SK-N-SH (cell line): Measurements from ENCODE around the gene PAWR. TPM values are rescaled to one million over a fixed set of nuclear protein-coding genes. Genes with fewer than 3 reads are reported as not detected.

ENCODE experiments used
- CTCF ChIA-PET: fragments of 300-600, 350-600 bp; formaldehyde crosslinking; extraction: SDS; loops from one replicate; lab custom pipeline; 2021; lab: Yijun Ruan, JAX
- POLR2A ChIA-PET: fragments of 350-600 bp; sonication (Branson Sonifier 250); formaldehyde crosslinking; extraction: SDS; loops from one replicate; lab custom pipeline; 2020; ENCODE audit warnings: antibody characterized with exemption, inconsistent platforms; lab: Yijun Ruan, JAX
- DNase-seq: peaks from one replicate; pipeline ENCODE4 v3.0.0; 2012
- H2AFZ ChIP-seq: fragments of 200-600 bp; sonication (generic); 2 replicates; pipeline ENCODE4 v1.8.1; 2016; ENCODE audit warnings: antibody characterized with exemption, mild to moderate bottlenecking, low read depth
- H3F3A ChIP-seq: fragments of 200-600 bp; sonication (generic); replicated peaks from 2 replicates; pipeline ENCODE3; 2016; ENCODE audit warnings: antibody characterized with exemption, mild to moderate bottlenecking; ENCODE audit not compliant: insufficient read depth
- H3K27ac ChIP-seq, 2 experiments: fragments of 200-500 bp in 1 of 2; fragments of 200-600 bp in 1 of 2; sonication (Bioruptor generic) in 1 of 2; sonication (generic), shearing (Covaris generic) in 1 of 2; 2 replicates each; pipeline versions ENCODE4 v1.5.1 to v1.6.1; 2014 to 2016; ENCODE audit warnings: low read depth in 2 of 2, inconsistent platforms in 1 of 2, low read length in 1 of 2, mild to moderate bottlenecking in 1 of 2, mixed read lengths in 1 of 2
- H3K27me3 ChIP-seq: fragments of 200-600 bp; sonication (generic), shearing (Covaris generic); 2 replicates; pipeline ENCODE4 v1.6.1; 2016; ENCODE audit warnings: mixed run types; ENCODE audit not compliant: insufficient read depth
- H3K36me3 ChIP-seq, 2 experiments: fragments of 200-500 bp in 1 of 2; fragments of 200-600 bp in 1 of 2; sonication (Bioruptor generic) in 1 of 2; sonication (generic) in 1 of 2; replicated peaks in 1 of 2; 2 replicates each; pipeline versions ENCODE3 to v1.5.1; 2014 to 2016; ENCODE audit warnings: low read length in 1 of 2, mild to moderate bottlenecking in 1 of 2; ENCODE audit not compliant: insufficient read depth in 2 of 2, control insufficient read depth in 1 of 2
- H3K4me1 ChIP-seq, 2 experiments: fragments of 200-500 bp in 1 of 2; fragments of 200-600 bp in 1 of 2; sonication (Bioruptor generic) in 1 of 2; sonication (generic), shearing (Covaris generic) in 1 of 2; 2 replicates each; pipeline versions ENCODE4 v1.5.1 to v1.6.1; 2014 to 2016; ENCODE audit warnings: low read depth in 1 of 2, low read length in 1 of 2, mixed run types in 1 of 2; ENCODE audit not compliant: insufficient read depth in 2 of 2, control insufficient read depth in 1 of 2
- H3K4me2 ChIP-seq: fragments of 200-600 bp; sonication (generic), shearing (Covaris generic); 2 replicates; pipeline ENCODE4 v1.6.1; 2017; ENCODE audit warnings: mixed run types
- H3K4me3 ChIP-seq, 2 experiments: fragments of 200-500 bp in 1 of 2; fragments of 200-600 bp in 1 of 2; sonication (Bioruptor generic) in 1 of 2; sonication (generic), shearing (Covaris generic) in 1 of 2; 2 replicates each; pipeline versions ENCODE4 v1.5.1 to v1.8.1; 2014 to 2016; ENCODE audit warnings: low read depth in 2 of 2, inconsistent platforms in 1 of 2, low read length in 1 of 2, mild to moderate bottlenecking in 1 of 2, mixed read lengths in 1 of 2, moderate library complexity in 1 of 2
- H3K79me2 ChIP-seq: fragments of 200-600 bp; sonication (generic); 2 replicates; pipeline ENCODE4 v1.8.1; 2017; ENCODE audit warnings: mild to moderate bottlenecking; ENCODE audit not compliant: insufficient read depth
- H3K9ac ChIP-seq: fragments of 200-600 bp; sonication (generic); 2 replicates; pipeline ENCODE4 v1.6.1; 2017; ENCODE audit warnings: mixed run types
- H3K9me2 ChIP-seq: fragments of 200-600 bp; sonication (generic); 2 replicates; pipeline ENCODE4 v1.6.1; 2017; ENCODE audit warnings: mixed run types
- H3K9me3 ChIP-seq: fragments of 200-600 bp; sonication (generic); 2 replicates; pipeline ENCODE4 v1.6.1; 2017; ENCODE audit warnings: mixed run types, mild to moderate bottlenecking, moderate library complexity
- H4K20me1 ChIP-seq: fragments of 200-600 bp; sonication (generic); 2 replicates; pipeline ENCODE4 v1.6.1; 2017; ENCODE audit warnings: mild to moderate bottlenecking, mixed run types; ENCODE audit not compliant: insufficient read depth
- EZH2phosphoT487 ChIP-seq: fragments of 200-600 bp; sonication (generic); IDR thresholded peaks from 2 replicates; pipeline ENCODE4 v1.6.1; 2017; ENCODE audit warnings: low read depth, mixed run types, mild to moderate bottlenecking, antibody characterized with exemption, moderate library complexity, borderline replicate concordance
- FOSL2 ChIP-seq: IDR thresholded peaks from 2 replicates; pipeline ENCODE4 v1.4.0; 2012; ENCODE audit warnings: low read depth, mild to moderate bottlenecking, moderate library complexity, borderline replicate concordance
- FOXM1 ChIP-seq: IDR thresholded peaks from 2 replicates; pipeline ENCODE4 v1.4.0; 2012; ENCODE audit warnings: low read depth, mild to moderate bottlenecking
- GABPA ChIP-seq: IDR thresholded peaks from 2 replicates; pipeline ENCODE4 v1.4.0; 2012; ENCODE audit warnings: low read depth, mild to moderate bottlenecking
- JUND ChIP-seq: IDR thresholded peaks from 2 replicates; pipeline ENCODE4 v1.4.0; 2012
- MXI1 ChIP-seq: IDR thresholded peaks from 2 replicates; pipeline ENCODE4 v1.6.1; 2012; ENCODE audit warnings: mild to moderate bottlenecking, low read depth, low read length, improper control_type of control experiment
- NFIC ChIP-seq: IDR thresholded peaks from 2 replicates; pipeline ENCODE4 v1.4.0; 2012; ENCODE audit warnings: borderline replicate concordance
- NRF1 ChIP-seq: IDR thresholded peaks from 2 replicates; pipeline ENCODE4 v1.6.1; 2012; ENCODE audit warnings: low read depth, mild to moderate bottlenecking, low read length
- POLR2AphosphoS5 ChIP-seq: IDR thresholded peaks from 2 replicates; pipeline ENCODE4 v1.6.1; 2012; ENCODE audit warnings: low read depth, low read length
- RCOR1 ChIP-seq: fragments of 150-350 bp; IDR thresholded peaks from 2 replicates; pipeline ENCODE4 v1.6.1; 2017; ENCODE audit warnings: antibody characterized with exemption, low read length
- RFX5 ChIP-seq: IDR thresholded peaks from 2 replicates; pipeline ENCODE4 v1.6.1; 2012; ENCODE audit warnings: mild to moderate bottlenecking, improper control_type of control experiment, low read length
- RXRA ChIP-seq: IDR thresholded peaks from 2 replicates; pipeline ENCODE4 v1.4.0; 2012; ENCODE audit warnings: low read depth, mild to moderate bottlenecking, borderline replicate concordance
- SIN3A ChIP-seq: IDR thresholded peaks from 2 replicates; pipeline ENCODE4 v1.6.1; 2012; ENCODE audit warnings: low read depth, mild to moderate bottlenecking, low read length, moderate library complexity, borderline replicate concordance
- SMC3 ChIP-seq: IDR thresholded peaks from 2 replicates; pipeline ENCODE4 v1.6.1; 2012; ENCODE audit warnings: low read depth, low read length, improper control_type of control experiment
- TCF12 ChIP-seq: IDR thresholded peaks from 2 replicates; pipeline ENCODE4 v1.4.0; 2012
- TEAD4 ChIP-seq: IDR thresholded peaks from 2 replicates; pipeline ENCODE4 v1.4.0; 2012; ENCODE audit warnings: mild to moderate bottlenecking, borderline replicate concordance; ENCODE audit not compliant: insufficient read depth
- YY1 ChIP-seq: IDR thresholded peaks from 2 replicates; pipeline ENCODE4 v1.4.0; 2012; ENCODE audit warnings: low read depth, mild to moderate bottlenecking
- WGBS: methylation state at CpG from one replicate; pipeline ENCODE4 v1.1.6; 2017; ENCODE audit warnings: low lambda C conversion rate; 5-methylcytosine and 5-hydroxymethylcytosine counted together
- polyA plus RNA-seq, 3 experiments: library from polyadenylated mRNA; depleted of rRNA; stranded (reverse); fragments of >200 nt; gene quantifications; 2 replicates each; pipeline ENCODE4 v1.2.3, GENCODE V29; 2012
- TF ChIP-seq, protein P1 (sequence below): fragments of 150-350 bp; IDR thresholded peaks from 2 replicates; pipeline ENCODE4 v1.6.1; 2016; ENCODE audit warnings: mild to moderate bottlenecking, low read depth, low read length
- TF ChIP-seq, protein P2 (sequence below): fragments of 150-350 bp; IDR thresholded peaks from 2 replicates; pipeline ENCODE4 v1.6.1; 2017; ENCODE audit warnings: antibody characterized with exemption, low read length, low read depth, borderline replicate concordance
- TF ChIP-seq, protein P3 (sequence below): IDR thresholded peaks from 2 replicates; pipeline ENCODE4 v1.4.0; 2012; ENCODE audit warnings: low read depth

Gene PAWR
- polyA plus RNA-seq, 1 of the 3 experiments (the other 2 are of a cell fraction) = 1.8 TPM

DNA sequence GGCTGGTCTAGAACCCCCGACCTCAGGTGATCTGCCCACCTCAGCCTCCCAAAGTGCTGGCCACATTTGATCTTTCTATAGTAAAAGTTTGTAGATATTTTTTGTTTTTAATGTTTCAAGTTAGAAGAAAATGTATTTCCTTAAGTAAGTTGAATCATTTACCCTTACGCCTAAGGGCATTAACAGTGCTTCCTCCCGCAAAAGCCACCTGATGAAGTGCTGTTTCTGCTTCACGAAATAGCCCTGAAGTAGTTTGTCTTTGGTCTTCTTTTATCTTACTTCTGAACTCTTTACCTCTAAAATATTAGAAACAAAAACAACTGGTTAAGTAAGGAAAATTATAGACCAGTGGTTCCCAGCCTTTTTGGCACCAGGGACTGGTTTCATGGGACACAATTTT, 22.7 kb downstream of the PAWR start:
- Histone ChIP-seq H2AFZ (no peak overlapping the region), H3K9me2 (no peaks in the 10 kb centered on the region), H3K9me3 (peaks cover 6% of the 10 kb centered on the region; the same call in 1 of the 2 replicates), H3K79me2 (peaks cover 5% of the 10 kb centered on the region; the same call in 1 of the 2 replicates), H3K36me3 (peaks cover 0 to 5% of the 10 kb centered on the region in 2 experiments), H3K4me1 (no peaks in the 10 kb centered on the region; a peak in 1 of 4 replicates), H3K4me3 (no peak overlapping the region), H3K27ac (no peak overlapping the region), H3K27me3 (no peaks in the 10 kb centered on the region; the same call in 1 of the 2 replicates), H4K20me1 (no peaks in the 10 kb centered on the region), H3K4me2 (no peak overlapping the region), H3K9ac (no peak overlapping the region), H3F3A (peaks cover 8% of the 10 kb centered on the region)
- ChIA-PET POLR2A (no interaction called here), CTCF (no interaction called here)
- WGBS = 38% methylated on average over 4 of the region's 4 CpGs
- no peak for TF ChIP-seq TEAD4
- TF ChIP-seq SMC3 = no peak
- TF ChIP-seq FOSL2 = no peak
- TF ChIP-seq YY1 = no peak
- no peak for TF ChIP-seq GABPA
- TF ChIP-seq, protein P1, sequence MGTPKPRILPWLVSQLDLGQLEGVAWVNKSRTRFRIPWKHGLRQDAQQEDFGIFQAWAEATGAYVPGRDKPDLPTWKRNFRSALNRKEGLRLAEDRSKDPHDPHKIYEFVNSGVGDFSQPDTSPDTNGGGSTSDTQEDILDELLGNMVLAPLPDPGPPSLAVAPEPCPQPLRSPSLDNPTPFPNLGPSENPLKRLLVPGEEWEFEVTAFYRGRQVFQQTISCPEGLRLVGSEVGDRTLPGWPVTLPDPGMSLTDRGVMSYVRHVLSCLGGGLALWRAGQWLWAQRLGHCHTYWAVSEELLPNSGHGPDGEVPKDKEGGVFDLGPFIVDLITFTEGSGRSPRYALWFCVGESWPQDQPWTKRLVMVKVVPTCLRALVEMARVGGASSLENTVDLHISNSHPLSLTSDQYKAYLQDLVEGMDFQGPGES = no peak
- DNase-seq = no peak

DNA sequence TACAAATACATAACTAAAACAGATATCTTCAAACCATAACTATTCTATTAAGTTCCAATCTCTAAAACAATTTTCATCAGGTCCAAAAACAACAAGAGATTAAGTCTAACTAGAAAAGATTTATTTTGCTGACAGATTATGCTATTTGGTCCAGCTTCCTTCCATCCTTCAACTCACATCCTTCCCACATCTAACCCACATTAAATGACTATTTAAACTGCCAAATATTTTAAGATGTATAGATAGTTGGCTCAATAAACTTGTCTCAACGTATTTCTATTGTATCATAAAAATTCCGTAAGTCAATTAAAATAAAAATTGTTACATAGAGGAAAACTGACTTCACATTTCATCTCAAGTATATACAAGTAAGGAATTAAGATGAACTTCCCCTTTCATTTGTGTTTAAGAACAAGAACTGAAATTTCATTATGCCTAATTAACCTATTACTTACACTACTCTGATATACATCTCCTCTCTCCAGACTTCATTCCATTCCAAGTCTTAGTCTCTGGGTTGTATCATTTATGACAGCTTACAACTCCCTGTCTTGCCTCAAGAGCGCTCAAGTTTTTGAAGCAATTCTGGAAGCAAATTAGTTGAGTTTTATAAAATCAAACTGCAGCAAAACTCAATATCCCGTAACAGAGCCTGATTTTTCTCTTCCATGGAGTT, 25.4 kb downstream of the PAWR start:
- Histone ChIP-seq H3K9me3 (no peaks in the 10 kb centered on the region), H3K4me3 (no peak overlapping the region; a peak in 1 of 4 replicates), H3K79me2 (no peaks in the 10 kb centered on the region), H3K4me2 (peak overlapping the region; percentile 7; the same call in 1 of the 2 replicates), H4K20me1 (no peaks in the 10 kb centered on the region), H3K9ac (no peak overlapping the region), H2AFZ (no peak overlapping the region), H3K4me1 (no peaks in the 10 kb centered on the region), H3K36me3 (no peaks in the 10 kb centered on the region), H3K27ac (peak overlapping the region in 1 of 2 experiments; percentile 14; a peak in 1 of 4 replicates), H3K9me2 (no peaks in the 10 kb centered on the region), H3F3A (peaks cover 6% of the 10 kb centered on the region), H3K27me3 (no peaks in the 10 kb centered on the region; the same call in 1 of the 2 replicates)
- ChIA-PET CTCF (no interaction called here), POLR2A (no interaction called here)
- TF ChIP-seq TCF12 (peak; percentile 46; the same call in 1 of the 2 replicates), MXI1 (no peak)
- 15% methylated on average over 4 of the region's 4 CpGs for WGBS
- DNase-seq = no peak

DNA sequence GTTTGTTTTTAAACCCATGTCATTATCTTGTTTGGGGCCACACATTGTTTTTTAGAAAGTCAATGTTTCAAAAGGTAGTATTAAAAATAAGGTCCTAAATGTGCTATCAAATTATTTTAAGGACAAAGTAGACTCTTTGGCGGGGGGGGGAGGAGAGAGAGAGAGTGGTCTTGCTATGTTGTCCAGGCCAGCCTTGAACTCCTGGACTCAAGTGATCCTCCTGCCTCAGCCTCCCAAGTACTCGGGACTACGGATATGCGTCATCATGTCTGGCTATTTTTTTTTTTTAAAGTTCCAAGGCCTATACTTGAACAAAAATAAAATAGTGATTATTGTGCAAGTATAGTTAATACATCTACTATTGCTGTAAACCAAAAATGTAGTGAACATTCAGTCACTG, 26.2 kb downstream of the PAWR start:
- no peak for DNase-seq
- no peak overlapping the region for H3K4me2 ChIP-seq
- H2AFZ ChIP-seq = no peak overlapping the region
- no peaks in the 10 kb centered on the region for H3K79me2 ChIP-seq
- TF ChIP-seq NFIC (no peak), JUND (no peak), POLR2AphosphoS5 (no peak), TCF12 (no peak), GABPA (no peak), RCOR1 (no peak), FOSL2 (no peak), FOXM1 (no peak), EZH2phosphoT487 (no peak), RXRA (no peak), RFX5 (no peak), NRF1 (no peak), SIN3A (no peak)
- TF ChIP-seq, protein P2, sequence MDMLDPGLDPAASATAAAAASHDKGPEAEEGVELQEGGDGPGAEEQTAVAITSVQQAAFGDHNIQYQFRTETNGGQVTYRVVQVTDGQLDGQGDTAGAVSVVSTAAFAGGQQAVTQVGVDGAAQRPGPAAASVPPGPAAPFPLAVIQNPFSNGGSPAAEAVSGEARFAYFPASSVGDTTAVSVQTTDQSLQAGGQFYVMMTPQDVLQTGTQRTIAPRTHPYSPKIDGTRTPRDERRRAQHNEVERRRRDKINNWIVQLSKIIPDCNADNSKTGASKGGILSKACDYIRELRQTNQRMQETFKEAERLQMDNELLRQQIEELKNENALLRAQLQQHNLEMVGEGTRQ = no peak
- TF ChIP-seq, protein P3, sequence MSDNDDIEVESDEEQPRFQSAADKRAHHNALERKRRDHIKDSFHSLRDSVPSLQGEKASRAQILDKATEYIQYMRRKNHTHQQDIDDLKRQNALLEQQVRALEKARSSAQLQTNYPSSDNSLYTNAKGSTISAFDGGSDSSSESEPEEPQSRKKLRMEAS = no peak
- TF ChIP-seq, all 33 proteins: peak for 0
- WGBS = 36% methylated on average over 4 of the region's 4 CpGs
- POLR2A ChIA-PET = no interaction called here
- H3K9me3 ChIP-seq = no peaks in the 10 kb centered on the region
- no peaks in the 10 kb centered on the region for H4K20me1 ChIP-seq
- H3F3A ChIP-seq = peaks cover 11% of the 10 kb centered on the region
- H3K4me1 ChIP-seq = no peaks in the 10 kb centered on the region
- H3K4me3 ChIP-seq = no peak overlapping the region
- no peaks in the 10 kb centered on the region for H3K27me3 ChIP-seq
- H3K9ac ChIP-seq = no peak overlapping the region
- H3K36me3 ChIP-seq = no peaks in the 10 kb centered on the region
- no peaks in the 10 kb centered on the region for H3K9me2 ChIP-seq
- CTCF ChIA-PET = no interaction called here
- H3K27ac ChIP-seq = peak overlapping the region in 1 of 2 experiments; percentile 14; a peak in 1 of 4 replicates
